C4-2B (cell line): ENCODE data around the gene SPOCD1.

Experiments used
- H3K27ac ChIP-seq: fragments of 450-650 bp; 2 replicates; pipeline ENCODE4 v1.5.1; 2017
- CTCF ChIP-seq: fragments of 450-650 bp; conservative IDR thresholded peaks from 2 replicates; pipeline ENCODE4 v1.5.1; 2017; ENCODE audit warnings: mild to moderate bottlenecking
- ZFX ChIP-seq: fragments of 450-650 bp; IDR thresholded peaks from 2 replicates; pipeline ENCODE4 v1.6.1; 2017

The SPOCD1 gene

GRCh38 chr1:31780632-31781031, 35.2 kb downstream of the SPOCD1 start:
- H3K27ac ChIP-seq: no peak overlapping the region
- TF ChIP-seq CTCF: no peak

GRCh38 chr1:31779687-31780086, 36.1 kb downstream of the SPOCD1 start:
- TF ChIP-seq ZFX (no peak), CTCF (no peak)
- no peak overlapping the region for H3K27ac ChIP-seq

- no peak for TF ChIP-seq ZFX
- no peak for TF ChIP-seq CTCF
- no peak overlapping the region for H3K27ac ChIP-seq
Measured at GRCh38 chr1:31778763-31779488, 36.9 kb downstream of the SPOCD1 start.

- H3K27ac ChIP-seq: no peak overlapping the region
- TF ChIP-seq ZFX (no peak), CTCF (no peak)
Measured at GRCh38 chr1:31776516-31776915, 39.3 kb downstream of the SPOCD1 start.

- no peak overlapping the region for H3K27ac ChIP-seq
- TF ChIP-seq ZFX (no peak), CTCF (no peak)
Measured at GRCh38 chr1:31776032-31776431, 39.8 kb downstream of the SPOCD1 start.

GRCh38 chr1:31775210-31775999, 40.4 kb downstream of the SPOCD1 start:
- H3K27ac ChIP-seq: no peak overlapping the region
- TF ChIP-seq ZFX: no peak
- TF ChIP-seq CTCF: no peak

GRCh38 chr1:31774495-31774894, 41.3 kb downstream of the SPOCD1 start:
- TF ChIP-seq CTCF (no peak), ZFX (no peak)
- no peak overlapping the region for H3K27ac ChIP-seq
